GM12872 (cell line): ENCODE data around the gene EIF3D.
A peak's percentile ranks its signal among the peaks of the same experiment; 100 is the strongest.

ENCODE experiments used
- CTCF ChIP-seq: IDR thresholded peaks from 3 replicates; pipeline ENCODE4 v1.5.1; 2011; ENCODE audit warnings: low read depth, mild to moderate bottlenecking, low read length, moderate library complexity; ENCODE audit not compliant: insufficient read depth

The EIF3D gene

GRCh38 chr22:36512333-36512732, 16.6 kb downstream of the EIF3D start:
- no peak for TF ChIP-seq CTCF

- TF ChIP-seq CTCF = peak; percentile 71
Measured at GRCh38 chr22:36510966-36511881, 17.7 kb downstream of the EIF3D start.

- no peak for TF ChIP-seq CTCF
Measured at GRCh38 chr22:36510384-36510783, 18.6 kb downstream of the EIF3D start.

GRCh38 chr22:36507518-36508010, 21.4 kb downstream of the EIF3D start:
- no peak for TF ChIP-seq CTCF

GRCh38 chr22:36506637-36507517, 22.1 kb downstream of the EIF3D start, which contains the start of gene FOXRED2:
Gene FOXRED2, minus strand, starts transcription at chr22:36507040. Its CDS starts 618 bp downstream, at chr22:36506422.
- no peak for TF ChIP-seq CTCF

GRCh38 chr22:36505998-36506635, 22.8 kb downstream of the EIF3D start:
- TF ChIP-seq CTCF = no peak
